Measurements from ENCODE around the gene MLIP. TPM values are rescaled to one million over a fixed set of nuclear protein-coding genes. Genes with fewer than 3 reads are reported as not detected.

MLIP gene
- total and polyA plus RNA-seq, 3 experiments from 2014 or later = not detected

- Mint-ChIP-seq H3K4me1 (no peaks in the 10 kb centered on the region), H3K4me3 (no peak overlapping the region)
Measured at GRCh38 chr6:54301770-54302169, 190.5 kb downstream of the MLIP start.

GRCh38 chr6:54307439-54307910 lies 196.2 kb downstream of the MLIP start:
- no peak for DNase-seq
- CTCF ChIA-PET = no interaction called here
- Histone ChIP-seq H3K9me3 (ENCODE audit: low read length) (no peaks in the 10 kb centered on the region), H3K4me1 (ENCODE audit: insufficient read depth, low read length) (no peaks in the 10 kb centered on the region), H3K4me3 (ENCODE audit: low read length) (no peak overlapping the region), H3K27ac (ENCODE audit: low read depth, low read length) (no peak overlapping the region), H3K36me3 (ENCODE audit: insufficient read depth, low read length) (no peaks in the 10 kb centered on the region), H3K27me3 (ENCODE audit: insufficient read depth, low read length, poor library complexity, severe bottlenecking) (no peaks in the 10 kb centered on the region)
- Mint-ChIP-seq H3K27ac (no peak overlapping the region), H3K4me1 (no peaks in the 10 kb centered on the region), H3K27me3 (peaks cover 0 to 2% of the 10 kb centered on the region in 2 donors), H3K9me3 (peaks cover 0 to 19% (median 6%) of the 10 kb centered on the region in 5 donors), H3K4me3 (no peak overlapping the region), H3K36me3 (no peaks in the 10 kb centered on the region)
- POLR2A ChIA-PET = no interaction called here

More at GRCh38 chr6:54301770-54302169, 190.5 kb downstream of the MLIP start:
- ChIA-PET POLR2A (no interaction called here), CTCF (no interaction called here)
- Mint-ChIP-seq H3K27ac (no peak overlapping the region), H3K27me3 (no peaks in the 10 kb centered on the region), H3K9me3 (peaks cover 0 to 15% (median 4%) of the 10 kb centered on the region in 5 donors), H3K36me3 (no peaks in the 10 kb centered on the region)
- DNase-seq = no peak
- no peaks in the 10 kb centered on the region for H3K27me3 ChIP-seq (ENCODE audit: insufficient read depth, low read length, poor library complexity, severe bottlenecking)
- no peaks in the 10 kb centered on the region for H3K36me3 ChIP-seq (ENCODE audit: insufficient read depth, low read length)
- H3K27ac ChIP-seq (ENCODE audit: low read depth, low read length) = no peak overlapping the region
- H3K4me3 ChIP-seq (ENCODE audit: low read length) = no peak overlapping the region
- no peaks in the 10 kb centered on the region for H3K9me3 ChIP-seq (ENCODE audit: low read length)
- no peaks in the 10 kb centered on the region for H3K4me1 ChIP-seq (ENCODE audit: insufficient read depth, low read length)

- Mint-ChIP-seq H3K4me3 (no peak within 1 kb of the TSS), H3K9me3 (peaks cover 0 to 19% (median 6%) of the 10 kb centered on the region in 5 donors), H3K27ac (no peak within 1 kb of the TSS), H3K36me3 (no peaks in the 10 kb centered on the region), H3K27me3 (peaks cover 0 to 2% of the 10 kb centered on the region in 2 donors), H3K4me1 (no peaks in the 10 kb centered on the region)
- no peaks in the 10 kb centered on the region for H3K27me3 ChIP-seq (ENCODE audit: insufficient read depth, low read length, poor library complexity, severe bottlenecking)
- DNase-seq = no peak
- no peaks in the 10 kb centered on the region for H3K36me3 ChIP-seq (ENCODE audit: insufficient read depth, low read length)
- H3K9me3 ChIP-seq (ENCODE audit: low read length) = no peaks in the 10 kb centered on the region
- ChIA-PET POLR2A (no interaction called here), CTCF (no interaction called here)
- no peaks in the 10 kb centered on the region for H3K4me1 ChIP-seq (ENCODE audit: insufficient read depth, low read length)
- H3K27ac ChIP-seq (ENCODE audit: low read depth, low read length) = no peak within 1 kb of the TSS
- no peak within 1 kb of the TSS for H3K4me3 ChIP-seq (ENCODE audit: low read length)
Measured at GRCh38 chr6:54308289-54308985, 197.2 kb downstream of the MLIP start, which contains the start of gene TINAG. TINAG (plus strand) TSS chr6:54308441; CDS start chr6:54308551, 110 bp downstream.

- no peak overlapping the region for H3K4me3 Mint-ChIP-seq
- peaks cover 0 to 19% (median 6%) of the 10 kb centered on the region in 5 donors for H3K9me3 Mint-ChIP-seq
- Histone ChIP-seq H3K27me3 (ENCODE audit: insufficient read depth, low read length, poor library complexity, severe bottlenecking) (no peaks in the 10 kb centered on the region), H3K9me3 (ENCODE audit: low read length) (no peaks in the 10 kb centered on the region), H3K4me1 (ENCODE audit: insufficient read depth, low read length) (no peaks in the 10 kb centered on the region), H3K36me3 (ENCODE audit: insufficient read depth, low read length) (no peaks in the 10 kb centered on the region), H3K27ac (ENCODE audit: low read depth, low read length) (no peak overlapping the region), H3K4me3 (ENCODE audit: low read length) (no peak overlapping the region)
- no peaks in the 10 kb centered on the region for H3K36me3 Mint-ChIP-seq
- no peak overlapping the region for H3K27ac Mint-ChIP-seq
- ChIA-PET POLR2A (no interaction called here), CTCF (no interaction called here)
- no peak for DNase-seq
- H3K4me1 Mint-ChIP-seq = no peaks in the 10 kb centered on the region
- H3K27me3 Mint-ChIP-seq = peaks cover 0 to 2% of the 10 kb centered on the region in 2 donors
Measured at GRCh38 chr6:54308986-54309315, 197.7 kb downstream of the MLIP start.

GRCh38 chr6:54310377-54311152 lies 199.3 kb downstream of the MLIP start:
- DNase-seq = no peak
- Histone ChIP-seq H3K36me3 (ENCODE audit: insufficient read depth, low read length) (no peaks in the 10 kb centered on the region), H3K9me3 (ENCODE audit: low read length) (no peaks in the 10 kb centered on the region), H3K4me3 (ENCODE audit: low read length) (no peak overlapping the region), H3K4me1 (ENCODE audit: insufficient read depth, low read length) (no peaks in the 10 kb centered on the region), H3K27ac (ENCODE audit: low read depth, low read length) (no peak overlapping the region), H3K27me3 (ENCODE audit: insufficient read depth, low read length, poor library complexity, severe bottlenecking) (no peaks in the 10 kb centered on the region)
- no peaks in the 10 kb centered on the region for H3K36me3 Mint-ChIP-seq
- H3K4me3 Mint-ChIP-seq = no peak overlapping the region
- no peak overlapping the region for H3K27ac Mint-ChIP-seq
- peaks cover 0 to 19% (median 6%) of the 10 kb centered on the region in 5 donors for H3K9me3 Mint-ChIP-seq
- H3K4me1 Mint-ChIP-seq = no peaks in the 10 kb centered on the region
- H3K27me3 Mint-ChIP-seq = peaks cover 0 to 2% of the 10 kb centered on the region in 2 donors
- CTCF ChIA-PET = no interaction called here
- POLR2A ChIA-PET = no interaction called here

- no peaks in the 10 kb centered on the region for H3K36me3 Mint-ChIP-seq
- no peaks in the 10 kb centered on the region for H3K27me3 Mint-ChIP-seq
- H3K36me3 ChIP-seq (ENCODE audit: insufficient read depth, low read length) = no peaks in the 10 kb centered on the region
- no peak overlapping the region for H3K27ac Mint-ChIP-seq
- no peaks in the 10 kb centered on the region for H3K9me3 ChIP-seq (ENCODE audit: low read length)
- peaks cover 0 to 10% (median 2%) of the 10 kb centered on the region in 5 donors for H3K9me3 Mint-ChIP-seq
- no peaks in the 10 kb centered on the region for H3K4me1 ChIP-seq (ENCODE audit: insufficient read depth, low read length)
- ChIA-PET POLR2A (no interaction called here), CTCF (no interaction called here)
- H3K4me1 Mint-ChIP-seq = no peaks in the 10 kb centered on the region
- no peak overlapping the region for H3K27ac ChIP-seq (ENCODE audit: low read depth, low read length)
- H3K4me3 Mint-ChIP-seq = no peak overlapping the region
- H3K4me3 ChIP-seq (ENCODE audit: low read length) = no peak overlapping the region
- no peak for DNase-seq
- H3K27me3 ChIP-seq (ENCODE audit: insufficient read depth, low read length, poor library complexity, severe bottlenecking) = no peaks in the 10 kb centered on the region
Measured at GRCh38 chr6:54315656-54316055, 204.4 kb downstream of the MLIP start.

Other genes starting within 250 kb of the MLIP start
- not detected for gene TINAG, start 197.0 kb downstream of the MLIP start, total RNA-seq
- not detected for gene TINAG, start 197.0 kb downstream of the MLIP start, polyA plus RNA-seq